GM18517 (cell line): ENCODE results near the gene ZBTB1.

Source experiments
- ATAC-seq: cut with Tn5 transposase; IDR thresholded peaks from one replicate; pipeline ENCODE4 v1.9.1; 2021; ENCODE audit warnings: mild to moderate bottlenecking, moderate library complexity; ENCODE audit not compliant: unreplicated experiment

The ZBTB1 gene, protein sequence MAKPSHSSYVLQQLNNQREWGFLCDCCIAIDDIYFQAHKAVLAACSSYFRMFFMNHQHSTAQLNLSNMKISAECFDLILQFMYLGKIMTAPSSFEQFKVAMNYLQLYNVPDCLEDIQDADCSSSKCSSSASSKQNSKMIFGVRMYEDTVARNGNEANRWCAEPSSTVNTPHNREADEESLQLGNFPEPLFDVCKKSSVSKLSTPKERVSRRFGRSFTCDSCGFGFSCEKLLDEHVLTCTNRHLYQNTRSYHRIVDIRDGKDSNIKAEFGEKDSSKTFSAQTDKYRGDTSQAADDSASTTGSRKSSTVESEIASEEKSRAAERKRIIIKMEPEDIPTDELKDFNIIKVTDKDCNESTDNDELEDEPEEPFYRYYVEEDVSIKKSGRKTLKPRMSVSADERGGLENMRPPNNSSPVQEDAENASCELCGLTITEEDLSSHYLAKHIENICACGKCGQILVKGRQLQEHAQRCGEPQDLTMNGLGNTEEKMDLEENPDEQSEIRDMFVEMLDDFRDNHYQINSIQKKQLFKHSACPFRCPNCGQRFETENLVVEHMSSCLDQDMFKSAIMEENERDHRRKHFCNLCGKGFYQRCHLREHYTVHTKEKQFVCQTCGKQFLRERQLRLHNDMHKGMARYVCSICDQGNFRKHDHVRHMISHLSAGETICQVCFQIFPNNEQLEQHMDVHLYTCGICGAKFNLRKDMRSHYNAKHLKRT

DNA sequence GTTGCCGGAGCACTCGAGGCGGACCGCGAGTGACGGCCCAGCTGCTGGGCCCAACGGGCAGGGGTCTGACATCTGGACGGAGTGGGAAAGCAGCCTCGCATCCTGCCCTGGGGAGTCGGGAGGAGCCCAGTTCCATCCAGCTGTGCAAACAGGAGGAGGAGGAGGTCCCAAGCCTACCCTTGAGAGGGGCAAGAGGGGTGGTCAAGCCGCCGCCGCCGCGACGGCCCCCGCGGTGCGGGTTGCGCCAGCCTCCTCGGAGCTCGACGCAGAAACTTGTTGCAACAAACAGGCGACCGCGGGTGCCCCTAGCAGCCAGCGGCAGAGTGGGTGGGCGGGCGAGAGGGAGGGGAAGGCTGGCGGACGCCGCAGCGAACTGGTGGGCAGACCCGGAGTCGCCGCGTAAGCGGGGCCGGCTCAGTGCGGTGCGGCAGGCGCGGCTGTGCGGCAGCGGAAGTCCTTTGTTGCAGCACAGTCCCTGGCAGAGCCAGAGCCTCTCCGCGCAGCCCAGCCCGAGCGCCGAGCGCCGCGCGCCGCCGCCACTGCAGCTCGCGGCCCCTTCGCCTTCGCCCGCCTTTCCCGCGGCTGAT is at the start of gene ZBTB1:
TSS of gene ZBTB1 (plus strand) at position 461 of the 587 bp plus-strand sequence. CDS start 16,735 bp downstream, outside the sequence.
- ATAC-seq = peak; percentile 18

DNA sequence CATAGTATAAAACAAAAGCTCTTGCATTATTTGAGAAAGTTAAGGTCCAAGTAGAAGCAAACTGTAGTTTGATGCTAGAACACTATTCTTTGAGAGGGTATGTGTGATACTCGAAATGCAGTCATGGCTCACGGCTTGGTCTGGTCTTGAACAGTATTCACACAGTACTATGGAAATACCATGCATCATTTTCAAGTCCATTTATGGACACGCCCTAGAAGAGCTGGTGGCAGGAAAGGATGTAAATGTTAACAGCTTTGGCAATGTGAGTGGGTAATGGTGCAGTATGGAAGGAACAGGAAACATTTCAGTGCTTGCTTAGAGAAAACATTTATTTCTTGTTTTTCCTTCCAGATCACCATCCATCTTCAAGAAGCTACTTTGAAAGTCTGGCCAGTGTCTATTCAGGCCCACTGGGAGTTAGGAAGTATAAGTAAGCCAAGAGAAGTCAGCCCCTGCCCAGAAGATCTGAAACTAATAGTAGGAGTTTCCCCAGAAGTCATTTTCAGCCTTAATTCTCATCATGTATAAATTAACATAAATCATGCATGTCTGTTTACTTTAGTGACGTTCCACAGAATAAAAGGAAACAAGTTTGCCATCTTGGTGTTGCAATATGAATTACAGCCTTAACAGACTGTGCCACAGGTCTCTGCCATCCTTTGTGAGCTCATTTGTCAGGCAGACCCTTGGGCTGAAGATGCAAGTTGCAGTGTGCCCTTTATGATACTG is 45.0 kb upstream of the ZBTB1 start:
- ATAC-seq = no peak

DNA sequence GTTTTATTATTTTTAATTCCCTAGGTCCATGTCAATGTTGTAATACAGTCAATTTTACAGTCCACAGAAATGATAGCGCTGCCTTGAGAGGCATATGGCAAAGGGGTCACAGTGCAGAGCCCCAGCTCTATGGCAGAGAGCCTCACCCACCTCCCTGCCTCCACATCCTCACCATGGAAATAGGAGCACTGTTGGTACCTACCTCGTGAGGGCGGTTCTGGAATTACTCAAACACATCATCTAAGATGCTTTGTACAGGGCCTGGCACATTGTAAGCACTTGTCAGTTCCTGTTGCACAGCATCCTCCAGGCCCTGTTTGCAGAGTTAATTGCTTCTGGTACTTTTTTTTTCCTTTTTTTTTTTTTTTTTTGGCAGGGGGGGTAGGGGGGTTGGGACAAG is 43.3 kb upstream of the ZBTB1 start:
- no peak for ATAC-seq

DNA sequence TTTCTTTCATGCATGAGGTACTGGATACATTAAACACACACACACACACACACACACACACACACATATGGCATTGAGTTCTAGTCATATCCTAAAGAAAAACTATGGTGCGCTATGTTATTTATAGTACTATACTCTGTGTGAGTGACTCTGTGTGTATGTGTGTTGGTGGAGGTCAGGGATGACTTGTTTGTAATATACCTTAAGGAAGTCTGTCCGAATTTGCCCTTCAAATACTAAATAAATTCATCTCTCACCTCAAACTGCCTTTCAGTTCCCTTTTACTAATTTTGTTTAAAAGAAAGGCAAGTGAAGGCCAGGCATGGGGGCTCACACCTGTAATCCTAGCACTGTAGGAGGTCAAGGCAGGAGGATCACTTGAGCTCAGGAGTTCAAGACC is 41.4 kb upstream of the ZBTB1 start:
- ATAC-seq = no peak

DNA sequence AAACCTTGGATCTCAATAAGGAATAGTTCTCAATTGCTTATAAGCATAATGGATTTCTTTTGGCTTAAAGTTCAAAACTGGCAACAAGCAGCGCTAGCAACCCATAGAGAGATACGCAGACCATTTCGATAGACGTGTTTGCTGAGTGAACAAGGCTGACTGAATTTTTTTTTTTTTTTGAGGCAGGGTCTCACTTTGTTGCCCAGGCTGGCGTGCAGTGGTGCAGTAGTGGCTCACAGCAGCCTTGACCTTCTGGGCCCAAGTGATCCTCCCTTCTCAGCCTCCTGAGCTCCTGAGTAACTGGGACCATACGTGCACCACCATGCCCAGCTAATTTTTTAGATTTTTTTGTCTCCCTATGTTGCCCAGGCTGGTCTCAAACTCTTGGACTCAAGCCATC is 40.7 kb upstream of the ZBTB1 start:
- ATAC-seq = no peak

DNA sequence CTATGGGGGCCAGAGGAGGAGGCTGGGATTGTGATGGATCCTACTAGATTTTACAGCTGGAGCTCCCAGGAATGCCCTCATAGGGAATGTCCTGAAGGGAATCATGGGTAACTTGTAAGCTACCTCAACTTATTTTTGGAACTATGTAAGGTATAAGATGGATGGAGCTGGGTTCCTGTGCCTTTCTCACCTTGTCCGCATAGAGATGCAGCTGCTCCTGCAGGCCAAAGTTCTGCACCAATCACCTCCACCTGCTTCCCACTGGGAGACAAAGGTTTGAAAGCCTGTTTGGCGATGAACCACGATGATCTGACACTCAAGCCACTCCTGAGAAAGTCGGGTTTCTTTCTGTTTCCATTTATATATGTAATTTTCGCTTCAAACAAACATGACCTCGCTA is 39.9 kb upstream of the ZBTB1 start:
- ATAC-seq = no peak

DNA sequence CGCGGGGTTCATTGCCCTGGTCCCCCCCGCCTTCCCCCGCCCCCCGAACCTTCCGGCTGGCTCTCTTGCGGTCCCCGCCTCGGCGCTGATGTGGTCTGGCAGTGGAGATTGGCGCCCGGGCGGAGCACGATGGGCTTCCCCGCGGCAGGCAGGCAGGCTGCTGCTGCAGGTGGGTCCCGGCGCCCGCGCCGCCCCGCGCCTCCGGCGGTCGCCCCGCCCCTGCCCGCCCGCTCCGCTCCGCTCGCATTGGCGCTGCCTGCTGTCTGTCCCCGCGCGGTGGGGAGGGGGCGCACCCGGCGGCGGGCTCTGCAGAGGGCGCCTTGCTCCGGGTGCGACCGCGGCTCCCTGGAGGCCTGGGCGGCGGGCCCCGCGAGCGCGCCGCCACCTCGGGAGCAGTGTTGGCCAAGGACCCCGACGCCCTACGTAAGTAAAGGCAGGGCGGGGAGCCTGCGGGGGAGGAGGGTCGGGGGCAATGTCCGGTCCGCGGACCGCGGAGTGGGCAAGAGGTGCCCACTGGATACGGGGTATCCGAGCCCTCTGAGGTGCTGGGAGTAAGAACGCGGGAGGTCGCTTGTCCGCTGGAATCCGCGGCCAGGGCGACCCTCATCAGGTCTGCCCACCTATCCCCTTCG is 39.3 kb upstream of the ZBTB1 start, which contains the start of gene AKAP5:
TSS of gene AKAP5 (plus strand) at position 309 of the 632 bp plus-strand sequence. CDS start 2,896 bp downstream, outside the sequence.
- peak; percentile 63 for ATAC-seq

DNA sequence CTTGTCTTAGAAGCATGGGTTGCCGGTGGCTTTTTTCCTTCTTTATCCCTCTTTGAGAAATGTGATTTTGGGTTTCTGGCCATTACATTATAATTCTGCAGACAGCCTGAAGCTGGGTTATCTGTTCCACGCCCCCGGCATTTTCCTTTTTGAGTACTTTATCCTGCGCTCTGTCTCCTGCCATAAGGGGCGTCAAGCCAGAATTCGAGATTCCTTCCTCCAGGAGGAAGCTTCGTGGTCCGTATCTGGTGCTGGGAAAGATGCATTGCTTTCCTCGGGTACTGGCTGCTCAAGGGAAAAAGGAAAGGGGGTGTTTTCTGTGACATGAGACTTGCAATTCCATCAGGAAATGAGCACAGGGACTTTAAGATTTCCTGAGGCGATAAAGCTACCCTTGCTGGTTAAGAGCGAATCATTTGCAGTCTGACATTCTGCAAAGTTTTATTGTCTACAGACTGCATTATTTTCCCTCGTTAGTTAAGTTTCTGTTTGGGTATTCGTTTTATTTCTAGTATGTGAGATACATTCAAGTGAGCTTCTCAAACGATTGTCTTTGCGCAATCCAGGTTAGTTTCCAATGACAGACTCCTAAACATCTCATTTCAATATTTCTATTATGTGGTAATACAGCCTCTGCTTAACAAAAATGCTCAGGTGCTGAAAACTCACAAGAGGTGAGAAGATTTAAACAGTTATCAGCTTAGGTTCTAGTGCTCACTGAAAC is 38.6 kb upstream of the ZBTB1 start:
- ATAC-seq = no peak

DNA sequence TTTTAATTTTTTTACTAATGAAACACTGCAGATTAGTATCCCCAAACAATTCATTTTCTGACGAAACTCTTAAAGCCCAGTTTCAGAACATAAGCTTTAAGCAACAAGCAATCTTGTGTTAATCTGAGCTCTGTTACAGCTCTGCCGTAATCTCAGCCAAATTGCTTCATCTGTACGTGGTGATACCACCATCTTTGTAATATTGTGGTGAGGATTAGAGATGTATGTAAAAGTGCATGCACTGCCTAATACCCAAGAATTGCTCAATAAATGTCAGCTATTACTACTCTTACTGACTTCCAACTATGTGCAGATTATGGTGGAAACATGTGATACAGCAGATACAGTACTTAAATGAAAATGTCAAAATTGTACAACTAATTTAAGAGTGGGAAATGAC is 37.5 kb upstream of the ZBTB1 start:
- ATAC-seq = no peak

DNA sequence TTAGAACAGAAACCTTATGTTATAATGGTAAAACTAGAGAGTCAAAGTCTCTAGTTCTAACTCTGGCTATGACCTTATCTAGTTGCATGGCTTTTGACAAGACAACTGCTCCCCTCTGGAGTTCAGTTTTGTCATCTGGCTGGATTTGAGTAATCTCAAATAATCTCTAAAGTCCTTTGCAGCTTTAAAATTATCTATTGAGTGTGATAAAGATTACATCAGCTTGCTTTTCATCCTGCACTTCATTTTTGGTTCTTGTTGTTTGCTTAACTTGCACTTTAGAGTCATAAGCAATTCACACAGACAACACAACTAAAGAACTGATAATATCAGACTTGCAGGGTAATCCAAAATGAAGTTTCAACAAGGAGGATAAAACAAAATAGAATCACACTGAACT is 37.0 kb upstream of the ZBTB1 start:
- ATAC-seq = no peak

DNA sequence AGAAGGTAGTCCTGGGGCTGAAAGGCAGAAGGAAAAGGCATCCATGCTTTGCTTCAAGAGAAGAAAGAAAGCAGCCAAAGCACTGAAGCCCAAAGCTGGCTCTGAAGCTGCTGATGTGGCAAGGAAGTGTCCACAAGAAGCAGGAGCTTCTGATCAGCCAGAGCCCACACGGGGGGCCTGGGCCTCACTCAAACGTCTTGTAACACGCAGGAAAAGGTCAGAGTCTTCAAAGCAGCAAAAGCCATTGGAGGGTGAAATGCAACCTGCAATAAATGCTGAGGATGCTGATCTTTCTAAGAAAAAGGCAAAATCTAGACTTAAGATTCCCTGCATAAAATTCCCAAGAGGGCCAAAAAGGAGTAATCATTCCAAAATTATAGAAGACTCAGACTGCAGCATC is 36.1 kb upstream of the ZBTB1 start:
- ATAC-seq = no peak

DNA sequence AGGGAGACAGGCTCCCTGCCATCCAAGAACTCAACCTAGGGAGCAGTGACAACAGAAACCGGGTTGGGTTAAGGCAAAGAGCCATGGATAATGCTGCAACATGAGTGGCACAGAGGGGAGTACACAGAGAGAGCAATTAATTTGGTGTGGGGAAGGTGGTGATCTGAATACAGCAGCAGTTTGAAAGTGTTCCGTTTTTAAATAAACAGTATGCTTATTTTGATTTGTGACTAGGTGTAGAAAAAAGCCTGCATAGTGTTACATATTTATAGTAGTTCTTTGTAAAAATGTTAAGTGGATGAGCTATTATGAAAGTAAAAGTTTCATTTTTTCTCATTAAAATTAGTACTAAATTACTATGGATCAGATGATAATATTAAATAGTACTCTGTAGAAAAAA is 30.5 kb upstream of the ZBTB1 start:
- no peak for ATAC-seq

DNA sequence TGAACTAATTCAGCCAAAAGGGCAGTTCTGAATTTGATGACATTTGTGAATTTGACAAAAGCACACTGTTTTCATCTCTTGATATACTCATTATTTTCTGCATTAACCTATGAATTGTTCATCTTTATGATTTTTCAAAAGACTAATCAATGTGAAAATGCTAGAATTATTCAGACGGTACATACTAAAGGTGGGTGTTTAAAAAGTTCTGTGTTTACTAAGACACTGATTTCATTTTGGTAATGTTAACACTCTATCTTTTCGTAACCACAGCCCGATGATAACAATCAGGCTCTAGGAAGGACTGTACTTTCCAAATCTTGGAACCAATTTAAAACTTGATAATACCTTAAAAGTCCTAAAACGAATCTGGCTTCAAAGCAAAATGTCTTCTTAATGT is 29.9 kb upstream of the ZBTB1 start:
- no peak for ATAC-seq

DNA sequence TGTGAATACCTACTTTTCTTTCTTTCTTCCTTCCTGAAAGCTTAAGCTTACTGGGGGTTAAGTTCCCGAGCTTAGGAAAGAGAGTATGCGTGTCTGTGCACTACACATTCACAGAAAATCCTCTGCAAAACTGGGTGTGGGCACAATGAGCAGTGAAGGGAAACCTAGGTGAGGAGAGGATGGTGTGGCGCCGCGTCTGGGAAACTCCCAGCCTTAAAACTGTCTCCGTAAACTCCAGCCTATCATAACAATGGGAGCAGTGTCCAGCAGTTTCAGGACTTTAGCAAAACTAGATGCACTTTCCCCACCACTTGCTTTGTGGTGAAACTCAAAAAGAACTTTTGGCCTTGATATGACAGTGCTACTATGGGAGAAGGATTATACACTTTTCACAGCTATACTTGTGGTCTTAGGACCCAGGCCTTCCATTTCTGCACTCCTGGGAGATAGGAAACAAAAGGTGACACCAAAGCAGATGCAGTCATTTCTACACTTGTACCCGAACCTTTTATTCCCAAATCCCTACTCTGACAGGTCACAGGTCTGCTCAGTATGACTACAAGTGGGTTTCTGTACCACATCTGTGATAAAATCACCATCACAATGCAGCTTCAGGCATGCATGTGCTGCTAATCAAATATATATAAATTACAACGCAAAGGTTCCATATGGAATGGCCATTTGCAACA is 28.8 kb upstream of the ZBTB1 start:
- ATAC-seq = no peak

DNA sequence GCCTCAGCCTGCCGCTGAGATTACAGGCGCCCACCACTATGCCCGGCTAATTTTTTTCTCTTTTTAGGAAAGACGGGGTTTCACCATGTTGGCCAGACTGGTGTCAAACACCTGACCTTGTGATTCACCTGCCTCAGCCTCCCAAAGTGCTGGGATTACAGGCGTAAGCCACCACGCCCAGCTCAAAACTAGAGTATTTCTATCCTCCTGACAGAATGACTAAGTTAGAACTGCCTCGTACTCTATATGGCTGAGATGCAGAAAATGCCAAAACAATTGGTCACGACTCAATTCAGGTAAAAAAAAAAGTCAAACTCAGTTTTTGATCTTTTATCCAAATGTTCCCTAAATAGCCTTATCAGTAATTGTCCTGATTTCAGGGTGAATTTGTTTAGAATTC is 28.1 kb upstream of the ZBTB1 start:
- ATAC-seq = no peak

DNA sequence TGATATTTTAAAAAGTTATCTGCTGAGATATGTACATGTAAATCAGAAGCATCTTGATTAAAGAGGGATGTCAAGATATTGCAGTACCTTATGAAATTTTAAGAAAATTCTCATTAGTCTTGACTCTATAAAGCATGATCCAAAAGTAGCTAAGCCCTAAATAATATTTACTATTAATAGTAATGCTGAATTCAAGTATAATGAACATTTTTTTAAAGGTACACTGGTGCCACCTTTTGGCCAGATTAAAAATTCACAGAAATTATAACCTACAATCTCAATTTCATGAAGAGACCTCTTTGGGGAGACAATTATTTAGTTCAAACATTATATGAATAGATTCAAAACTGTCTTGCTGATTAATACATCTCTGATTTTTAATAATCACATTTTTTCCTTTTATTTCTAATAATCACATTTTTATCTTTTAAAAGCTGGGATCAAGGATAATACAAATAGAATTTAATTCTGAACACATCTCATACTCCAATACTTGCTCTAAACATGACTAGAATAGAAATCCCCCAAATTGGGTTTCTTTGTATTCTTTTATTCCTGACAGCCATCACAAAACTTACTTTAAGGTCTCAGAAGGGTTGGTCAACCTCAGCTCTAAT is 25.8 kb upstream of the ZBTB1 start:
- ATAC-seq = no peak

DNA sequence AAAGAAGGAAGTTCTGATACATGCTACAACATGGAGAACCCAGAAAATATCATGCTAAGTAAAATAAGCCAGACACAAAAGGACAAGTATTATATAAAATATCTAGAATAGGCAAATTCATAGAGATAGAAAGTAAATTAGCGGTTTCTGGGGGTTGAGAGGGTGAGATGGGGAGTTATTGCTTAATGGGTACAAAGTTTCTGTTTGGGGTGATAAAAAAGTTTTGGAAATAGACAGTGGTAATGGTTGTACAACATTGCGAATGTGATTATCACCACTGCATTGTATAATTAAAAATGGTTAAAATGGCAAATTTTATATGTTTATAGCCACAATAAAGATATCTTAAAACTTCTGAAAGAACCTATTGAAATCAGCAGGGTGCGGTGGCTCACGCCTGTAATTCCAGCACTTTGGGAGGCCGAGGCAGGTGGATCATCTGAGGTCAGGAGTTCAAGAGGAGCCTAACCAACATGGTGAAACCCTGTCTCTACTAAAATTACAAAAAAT is 15.9 kb upstream of the ZBTB1 start:
- ATAC-seq = no peak

DNA sequence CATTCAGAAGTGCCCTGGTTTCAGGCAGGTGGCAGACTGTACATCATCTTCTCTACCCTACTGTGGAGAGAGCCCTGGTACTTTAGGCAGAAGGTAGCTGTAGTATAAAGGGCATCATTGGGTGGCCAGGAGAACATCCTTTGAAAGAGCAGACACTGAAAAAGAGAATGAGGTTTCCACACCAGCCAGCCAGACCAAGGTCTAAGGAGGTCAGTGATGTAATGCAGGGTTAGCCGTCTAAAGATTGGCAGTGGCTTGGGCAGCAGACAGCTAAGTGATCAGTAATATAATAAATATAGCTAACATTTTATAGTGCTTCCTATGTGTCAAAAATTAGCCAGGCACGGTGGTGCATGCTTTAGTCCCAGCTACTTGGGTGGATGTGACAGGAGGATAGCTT is 12.9 kb upstream of the ZBTB1 start:
- no peak for ATAC-seq

DNA sequence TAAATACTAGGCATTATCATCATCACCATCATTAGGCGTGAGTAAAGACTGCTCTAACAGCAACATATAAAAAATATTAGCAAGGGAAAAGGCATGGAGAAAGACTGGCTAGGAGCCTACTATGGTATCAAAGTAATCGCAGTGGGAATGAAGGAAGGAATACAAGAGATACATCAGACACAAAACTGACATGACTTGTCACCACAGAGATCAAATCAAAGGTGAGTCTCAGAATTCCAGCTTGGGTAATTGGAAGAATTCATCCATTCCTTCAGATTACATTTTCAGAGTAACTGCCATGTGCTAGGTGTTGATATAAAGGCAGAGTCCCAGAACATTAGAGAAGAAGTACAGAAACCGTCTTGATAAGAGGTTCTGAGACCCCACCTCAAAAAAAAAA is 11.1 kb upstream of the ZBTB1 start:
- ATAC-seq = no peak
